ENCODE data around the gene EML1.

Gene EML1

GRCh38 chr14:99976681-99977080 is 183.5 kb downstream of the EML1 start:
- no peak for DNase-seq (ENCODE audit: low read depth in 2 of 2)
- H3K4me3 ChIP-seq (replicated peaks in 1 of 2; ENCODE audit: low read depth in 2 of 2, low read length in 2 of 2): no peak overlapping the region
- no peak for TF ChIP-seq CTCF (IDR thresholded peaks at IDR 0.05; ENCODE audit: low read depth, low read length)

- no peak for TF ChIP-seq CTCF (IDR thresholded peaks at IDR 0.05; ENCODE audit: low read depth, low read length)
- no peak for DNase-seq (ENCODE audit: low read depth in 2 of 2)
- no peak overlapping the region for H3K4me3 ChIP-seq (replicated peaks in 1 of 2; ENCODE audit: low read depth in 2 of 2, low read length in 2 of 2)
These were observed 187.1 kb downstream of the EML1 start for GRCh38 chr14:99980299-99980698.

- TF ChIP-seq CTCF (IDR thresholded peaks at IDR 0.05; ENCODE audit: low read depth, low read length): no peak
- H3K4me3 ChIP-seq (replicated peaks in 1 of 2; ENCODE audit: low read depth in 2 of 2, low read length in 2 of 2): no peak overlapping the region
- no peak for DNase-seq (ENCODE audit: low read depth in 2 of 2)
These were observed 188.6 kb downstream of the EML1 start for GRCh38 chr14:99981806-99982205.

- H3K4me3 ChIP-seq (replicated peaks in 1 of 2; ENCODE audit: low read depth in 2 of 2, low read length in 2 of 2): no peak overlapping the region
- peak; percentile 79 to 81 for DNase-seq (ENCODE audit: low read depth in 2 of 2)
- TF ChIP-seq CTCF (IDR thresholded peaks at IDR 0.05; ENCODE audit: low read depth, low read length): peak; percentile 86
These were observed 189.5 kb downstream of the EML1 start for GRCh38 chr14:99982537-99983250.

GRCh38 chr14:99983251-99984015 is 190.2 kb downstream of the EML1 start:
- H3K4me3 ChIP-seq (replicated peaks in 1 of 2; ENCODE audit: low read depth in 2 of 2, low read length in 2 of 2): no peak overlapping the region
- no peak for DNase-seq (ENCODE audit: low read depth in 2 of 2)
- no peak for TF ChIP-seq CTCF (IDR thresholded peaks at IDR 0.05; ENCODE audit: low read depth, low read length)

- no peak for DNase-seq (ENCODE audit: low read depth in 2 of 2)
- TF ChIP-seq CTCF (IDR thresholded peaks at IDR 0.05; ENCODE audit: low read depth, low read length): no peak
- no peak overlapping the region for H3K4me3 ChIP-seq (replicated peaks in 1 of 2; ENCODE audit: low read depth in 2 of 2, low read length in 2 of 2)
These were observed 190.8 kb downstream of the EML1 start for GRCh38 chr14:99984036-99984435.

Measured in cardiac fibroblast (primary cell).